Endothelial cell of umbilical vein (primary cell): ENCODE data around the gene FAM149B1. TPM values are rescaled to one million over a fixed set of nuclear protein-coding genes. Genes with fewer than 3 reads are reported as not detected.

Experiments
- BruUV-seq: library from RNA; stranded (reverse); fragments of 400-500 nt; replicated peaks from 2 replicates; lab custom pipeline; 2021; lab: Mats Ljungman, UMichigan
- CTCF ChIA-PET: fragments of 300-600, 350-600 bp; sonication (Branson Sonifier 250); formaldehyde crosslinking; loops from one replicate; lab custom pipeline; 2021; ENCODE audit warnings: antibody characterized with exemption, inconsistent platforms; lab: Charles Lee
- POLR2A ChIA-PET: fragments of 300-600, 350-600 bp; sonication (Branson Sonifier 250); formaldehyde crosslinking; loops from one replicate; lab custom pipeline; 2021; ENCODE audit warnings: antibody characterized with exemption, inconsistent platforms; lab: Charles Lee
- DNase-seq: peaks from one replicate; pipeline ENCODE4 v3.0.0-alpha.2; 2011; ENCODE audit warnings: low read depth, low spot score
- FAIRE-seq: peaks from 2 replicates; lab custom pipeline; 2011; peaks lifted over from hg19 to GRCh38; lab: Jason Lieb, UNC
- H2AFZ ChIP-seq: 2 replicates; pipeline ENCODE4 v1.6.0; 2012; ENCODE audit warnings: low read depth, low read length, control low read depth, inconsistent platforms
- H3K27ac ChIP-seq: 2 replicates; pipeline ENCODE4 v1.5.1; 2011; ENCODE audit warnings: low read depth, mild to moderate bottlenecking, control low read depth, low read length, moderate library complexity; ENCODE audit not compliant: insufficient read depth
- H3K27me3 ChIP-seq, 2 experiments: 2 replicates each; pipeline versions ENCODE4 v1.6.0 to v1.6.1; 2011; ENCODE audit warnings: low read length in 2 of 2, mixed read lengths in 1 of 2; ENCODE audit not compliant: control insufficient read depth in 2 of 2, insufficient read depth in 2 of 2
- H3K36me3 ChIP-seq, 2 experiments: 2 replicates in 1 of 2; 3 replicates in 1 of 2; pipeline ENCODE4 v1.5.1; 2011; ENCODE audit warnings: low read length in 2 of 2, mild to moderate bottlenecking in 1 of 2, moderate library complexity in 1 of 2; ENCODE audit not compliant: control insufficient read depth in 2 of 2, insufficient read depth in 2 of 2; ENCODE audit errors: extremely low read depth in 1 of 2
- H3K4me1 ChIP-seq: 3 replicates; pipeline ENCODE4 v1.5.1; 2011; ENCODE audit warnings: mild to moderate bottlenecking, low read length; ENCODE audit not compliant: control insufficient read depth, insufficient read depth; ENCODE audit errors: extremely low read depth
- H3K4me2 ChIP-seq: 2 replicates; pipeline ENCODE4 v1.6.1; 2011; ENCODE audit warnings: low read length, control low read depth, mixed read lengths; ENCODE audit not compliant: insufficient read depth
- H3K4me3 ChIP-seq, 3 experiments: fragments of 200-600 bp in 1 of 3; sonication (generic), shearing (Covaris generic) in 1 of 3; replicated peaks in 1 of 3; 2 replicates each; pipeline ENCODE4 v1.5.1; 2011 to 2016; ENCODE audit warnings: control low read depth in 3 of 3, low read length in 3 of 3, mild to moderate bottlenecking in 2 of 3, inconsistent platforms in 1 of 3, low read depth in 1 of 3, moderate library complexity in 1 of 3; ENCODE audit not compliant: insufficient read depth in 1 of 3
- H3K79me2 ChIP-seq: 2 replicates; pipeline ENCODE4 v1.6.0; 2012; ENCODE audit warnings: low read length, inconsistent platforms; ENCODE audit not compliant: control insufficient read depth, insufficient read depth
- H3K9ac ChIP-seq: replicated peaks from 2 replicates; pipeline ENCODE3; 2011; ENCODE audit warnings: low read length, control low read depth; ENCODE audit not compliant: insufficient read depth; ENCODE audit errors: extremely low read depth
- H3K9me1 ChIP-seq: replicated peaks from 3 replicates; pipeline ENCODE4 v1.6.0; 2011; ENCODE audit warnings: mild to moderate bottlenecking, low read length; ENCODE audit not compliant: control insufficient read depth, insufficient read depth; ENCODE audit errors: extremely low read depth
- H3K9me3 ChIP-seq: replicated peaks from 2 replicates; pipeline ENCODE4 v1.5.1; 2012; ENCODE audit warnings: low read length, inconsistent platforms; ENCODE audit not compliant: control insufficient read depth, insufficient read depth
- H4K20me1 ChIP-seq: replicated peaks from 2 replicates; pipeline ENCODE3; 2011; ENCODE audit warnings: mild to moderate bottlenecking, low read length; ENCODE audit not compliant: control insufficient read depth, insufficient read depth; ENCODE audit errors: extremely low read depth
- CTCF ChIP-seq, 2 donors: IDR thresholded peaks; 1 replicate in 1 of 2; 2 replicates in 1 of 2; pipeline ENCODE4 v1.5.1; 2011; ENCODE audit warnings: low read length in 2 of 2, mild to moderate bottlenecking in 2 of 2, moderate library complexity in 2 of 2, control low read depth in 1 of 2, inconsistent platforms in 1 of 2, low read depth in 1 of 2; ENCODE audit not compliant: insufficient read depth in 1 of 2; ENCODE audit errors: extremely low read depth in 1 of 2
- EZH2 ChIP-seq: IDR thresholded peaks from 2 replicates; pipeline ENCODE4 v1.6.1; 2012; ENCODE audit warnings: borderline replicate concordance, low read depth, mild to moderate bottlenecking, moderate library complexity, low read length, inconsistent platforms; ENCODE audit not compliant: severe bottlenecking
- FOS ChIP-seq: IDR thresholded peaks from 2 replicates; pipeline ENCODE4 v1.6.1; 2011; ENCODE audit warnings: mild to moderate bottlenecking, low read length, moderate library complexity, borderline replicate concordance; ENCODE audit not compliant: insufficient read depth
- GATA2 ChIP-seq: IDR thresholded peaks from 2 replicates; pipeline ENCODE4 v1.7.0; 2011; ENCODE audit warnings: low read depth, mild to moderate bottlenecking, moderate library complexity, mixed read lengths, low read length; ENCODE audit not compliant: insufficient read length, insufficient read depth
- JUN ChIP-seq: IDR thresholded peaks from 2 replicates; pipeline ENCODE4 v1.6.1; 2011; ENCODE audit warnings: borderline replicate concordance, low read depth; ENCODE audit not compliant: insufficient read length, insufficient read depth
- MAX ChIP-seq: IDR thresholded peaks from 2 replicates; pipeline ENCODE4 v1.6.1; 2011; ENCODE audit not compliant: insufficient read depth, insufficient read length
- MYC ChIP-seq: IDR thresholded peaks from one replicate; pipeline ENCODE4 v1.6.1; 2011; ENCODE audit warnings: mild to moderate bottlenecking, low read depth, low read length
- POLR2A ChIP-seq: IDR thresholded peaks from 2 replicates; pipeline ENCODE4 v1.6.1; 2012; ENCODE audit warnings: low read depth, mild to moderate bottlenecking, control low read depth, low read length
- POLR2AphosphoS5 ChIP-seq: IDR thresholded peaks from 2 replicates; pipeline ENCODE4 v1.6.1; 2012; ENCODE audit warnings: low read depth, mild to moderate bottlenecking, control low read depth, low read length, moderate library complexity; ENCODE audit not compliant: insufficient read depth
- dilution Hi-C: fragments of 300-500 bp; cut with MboI; formaldehyde crosslinking; loops from one replicate; pipeline ENCODE4 v1.15.0; 2019; ENCODE audit warnings: low sequenced_read_pairs; ENCODE audit not compliant: extremely low pct_ligation_motif_present
- intact Hi-C: fragments of 100-400 bp; cut with micrococcal nuclease; formaldehyde crosslinking; loops from one replicate; pipeline ENCODE4 v1.10.0; 2022
- polyA plus RNA-seq, 4 experiments: library from polyadenylated mRNA; depleted of rRNA in 3 of 4; stranded (reverse) in 3 of 4; unstranded in 1 of 4; fragments of >200 nt; gene quantifications; 2 replicates each; pipeline versions ENCODE4 v1.2.1 to v1.2.3, GENCODE V29; 2011 to 2012; ENCODE audit warnings: missing spikeins in 1 of 4
- total RNA-seq: library from RNA; stranded (reverse); gene quantifications from 2 replicates; pipeline ENCODE4 v1.2.3, GENCODE V29; 2021

The FAM149B1 gene
- total and polyA plus RNA-seq, 2 donors (not counting 3 experiments of a cell fraction or from before 2014, with no cell fraction given), result 19.5 to 26.7 TPM

DNA sequence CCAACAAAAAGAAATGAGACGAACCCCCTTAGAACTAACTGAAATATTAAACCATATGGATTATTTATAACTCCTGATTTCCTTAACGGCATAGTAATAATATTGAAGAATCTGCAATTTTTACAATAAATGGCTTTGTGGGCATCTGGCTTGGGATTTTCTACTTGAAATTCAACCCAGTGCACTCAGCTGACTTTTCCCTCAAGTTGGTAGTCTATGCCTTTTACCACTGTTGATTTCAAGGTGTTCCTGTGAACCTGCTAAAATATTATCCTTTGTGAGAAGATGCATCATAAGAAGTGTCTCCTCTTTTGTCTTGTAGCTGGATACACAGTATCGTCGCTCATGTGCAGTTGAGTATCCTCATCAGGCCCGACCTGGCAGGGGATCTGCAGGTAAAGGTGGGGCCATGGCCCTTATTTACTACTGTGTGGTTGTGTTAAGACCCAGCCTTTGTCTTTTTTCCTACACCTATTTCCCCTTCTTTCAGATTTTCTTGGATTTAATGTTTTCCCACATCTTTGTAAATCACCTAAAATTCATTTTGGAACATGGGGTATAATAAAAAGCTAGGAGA lies 71.2 kb downstream of the FAM149B1 start:
- BruUV-seq, result no TSS peak
- peaks cover 8% of the 10 kb centered on the region for H3K79me2 ChIP-seq
- peaks cover 4% of the 10 kb centered on the region for H3K4me1 ChIP-seq
- dilution Hi-C loops (no loop called here), intact Hi-C loops (no loop called here)
- no peak overlapping the region for H3K4me3 ChIP-seq
- TF ChIP-seq JUN (no peak), MAX (no peak), EZH2 (no peak), POLR2AphosphoS5 (no peak)
- H3K9me3 ChIP-seq, result no peaks in the 10 kb centered on the region
- H3K36me3 ChIP-seq, result peaks cover 14 to 20% of the 10 kb centered on the region in 2 experiments
- DNase-seq, result no peak
- no peak for FAIRE-seq
- H4K20me1 ChIP-seq, result no peaks in the 10 kb centered on the region
- ChIA-PET CTCF (interaction anchor here (0.6 to 1.1 kb wide), 2 partner anchors 18 to 70 kb away, joined by 3 read pairs; no protein-coding TSS in a partner anchor), POLR2A (no interaction called here)
- no peak overlapping the region for H3K4me2 ChIP-seq
- no peak overlapping the region for H3K9ac ChIP-seq
- no peaks in the 10 kb centered on the region for H3K27me3 ChIP-seq
- H2AFZ ChIP-seq, result no peak overlapping the region
- H3K9me1 ChIP-seq, result no peaks in the 10 kb centered on the region
- no peak overlapping the region for H3K27ac ChIP-seq

GRCh38 chr10:73239908-73240307 lies 72.0 kb downstream of the FAM149B1 start:
- Histone ChIP-seq H3K79me2 (peaks cover 16% of the 10 kb centered on the region), H3K27me3 (no peaks in the 10 kb centered on the region), H3K4me1 (peaks cover 10% of the 10 kb centered on the region), H4K20me1 (no peaks in the 10 kb centered on the region), H3K9ac (no peak overlapping the region), H3K4me2 (no peak overlapping the region), H3K4me3 (no peak overlapping the region), H2AFZ (no peak overlapping the region), H3K9me3 (no peaks in the 10 kb centered on the region), H3K36me3 (peaks cover 14 to 20% of the 10 kb centered on the region in 2 experiments), H3K9me1 (no peaks in the 10 kb centered on the region), H3K27ac (no peak overlapping the region)
- FAIRE-seq (no peak), DNase-seq (no peak)
- no peak for TF ChIP-seq MYC
- no peak for TF ChIP-seq JUN
- TF ChIP-seq MAX, result no peak
- no peak for TF ChIP-seq FOS
- TF ChIP-seq EZH2, result no peak
- no peak for TF ChIP-seq GATA2
- TF ChIP-seq POLR2A, result no peak
- TF ChIP-seq POLR2AphosphoS5, result no peak
- no peak for TF ChIP-seq CTCF (IDR thresholded peaks at IDR 0.05; ENCODE audit: extremely low read depth in 1 of 2, insufficient read depth in 1 of 2, low read depth in 1 of 2, low read length in 2 of 2)
- BruUV-seq, result no TSS peak
- intact Hi-C loops (no loop called here), dilution Hi-C loops (no loop called here)
- ChIA-PET CTCF (interaction anchor here (1.2 kb wide), 1 partner anchor 10 kb away, joined by 3 read pairs; no protein-coding TSS in a partner anchor), POLR2A (no interaction called here)
